Activated CD8-positive, alpha-beta T cell treated with anti-CD3 and anti-CD28 coated beads for 36 hours (primary cell): ENCODE data around the gene TH. TPM values are rescaled to one million over a fixed set of nuclear protein-coding genes. Genes with fewer than 3 reads are reported as not detected.

ENCODE experiments used
- ATAC-seq: fragments of 200-7000 bp; cut with Tn5 transposase; one replicate; pipeline ENCODE4 v1.10.0; 2021; ENCODE audit warnings: mild to moderate bottlenecking, moderate library complexity
- CTCF ChIA-PET: fragments of 350-600 bp; sonication (Branson Sonifier 250); formaldehyde crosslinking; loops from one replicate; lab custom pipeline; 2021; ENCODE audit warnings: antibody characterized with exemption; lab: Charles Lee
- POLR2A ChIA-PET: fragments of 350-600 bp; sonication (Branson Sonifier 250); formaldehyde crosslinking; loops from one replicate; lab custom pipeline; 2021; ENCODE audit warnings: antibody characterized with exemption; lab: Charles Lee
- DNase-seq: peaks from one replicate; pipeline ENCODE4 v3.0.0-alpha.2; 2020
- H3K27ac Mint-ChIP-seq: one replicate; pipeline ENCODE4 v1.8.0; 2021; ENCODE audit warnings: mild to moderate bottlenecking, mixed read lengths
- H3K27me3 Mint-ChIP-seq: one replicate; pipeline ENCODE4 v1.8.0; 2021; ENCODE audit warnings: mixed read lengths
- H3K36me3 Mint-ChIP-seq: one replicate; pipeline ENCODE4 v1.8.0; 2021; ENCODE audit warnings: low read depth, mixed read lengths
- H3K4me1 Mint-ChIP-seq: one replicate; pipeline ENCODE4 v1.8.0; 2021; ENCODE audit warnings: low read depth, mixed read lengths
- H3K4me3 Mint-ChIP-seq: one replicate; pipeline ENCODE4 v1.8.0; 2021; ENCODE audit warnings: mild to moderate bottlenecking, moderate library complexity, mixed read lengths
- H3K9me3 Mint-ChIP-seq: one replicate; pipeline ENCODE4 v1.8.0; 2021; ENCODE audit warnings: mixed read lengths
- CTCF ChIP-seq: fragments of 200-600 bp; IDR thresholded peaks from one replicate; pipeline ENCODE4 v1.8.0; 2022; ENCODE audit warnings: antibody characterized with exemption, mild to moderate bottlenecking
- intact Hi-C: fragments of 100-400 bp; cut with micrococcal nuclease; formaldehyde crosslinking; loops from one replicate; pipeline ENCODE4 v1.10.0; 2022
- total RNA-seq, 2 experiments: library from RNA; stranded (reverse); gene quantifications; one replicate each; pipeline ENCODE4 v1.2.3, GENCODE V29; 2021

The TH gene
- total RNA-seq, 2 experiments from 2014 or later: not detected

GRCh38 chr11:2182692-2183474 lies 11.3 kb upstream of the TH start:
- H3K4me3 Mint-ChIP-seq: no peak overlapping the region
- POLR2A ChIA-PET: no interaction called here
- TF ChIP-seq CTCF: no peak
- CTCF ChIA-PET: no interaction called here
- ATAC-seq (no peak), DNase-seq (no peak)
- H3K27ac Mint-ChIP-seq: no peak overlapping the region
- H3K4me1 Mint-ChIP-seq: no peaks in the 10 kb centered on the region
- intact Hi-C loops: no loop called here
- peaks cover 10% of the 10 kb centered on the region for H3K27me3 Mint-ChIP-seq
- no peaks in the 10 kb centered on the region for H3K9me3 Mint-ChIP-seq
- no peaks in the 10 kb centered on the region for H3K36me3 Mint-ChIP-seq

GRCh38 chr11:2182075-2182474 lies 10.5 kb upstream of the TH start:
- no peak for TF ChIP-seq CTCF
- intact Hi-C loops: no loop called here
- ChIA-PET POLR2A (no interaction called here), CTCF (no interaction called here)
- DNase-seq: no peak
- Mint-ChIP-seq H3K27ac (no peak overlapping the region), H3K27me3 (peaks cover 10% of the 10 kb centered on the region), H3K4me1 (no peaks in the 10 kb centered on the region), H3K36me3 (no peaks in the 10 kb centered on the region), H3K4me3 (no peak overlapping the region), H3K9me3 (no peaks in the 10 kb centered on the region)
- ATAC-seq: no peak

GRCh38 chr11:2180789-2181370 lies 9.3 kb upstream of the TH start:
- no peak overlapping the region for H3K4me3 Mint-ChIP-seq
- POLR2A ChIA-PET: no interaction called here
- peaks cover 5% of the 10 kb centered on the region for H3K27me3 Mint-ChIP-seq
- H3K36me3 Mint-ChIP-seq: no peaks in the 10 kb centered on the region
- intact Hi-C loops: no loop called here
- no peaks in the 10 kb centered on the region for H3K9me3 Mint-ChIP-seq
- DNase-seq: no peak
- H3K27ac Mint-ChIP-seq: no peak overlapping the region
- no peak for TF ChIP-seq CTCF
- H3K4me1 Mint-ChIP-seq: no peaks in the 10 kb centered on the region
- no peak for ATAC-seq
- CTCF ChIA-PET: no interaction called here

GRCh38 chr11:2180347-2180746 lies 8.7 kb upstream of the TH start:
- Mint-ChIP-seq H3K36me3 (no peaks in the 10 kb centered on the region), H3K27me3 (peaks cover 5% of the 10 kb centered on the region), H3K27ac (no peak overlapping the region), H3K4me1 (no peaks in the 10 kb centered on the region), H3K9me3 (no peaks in the 10 kb centered on the region), H3K4me3 (no peak overlapping the region)
- no peak for ATAC-seq
- TF ChIP-seq CTCF: no peak
- DNase-seq: no peak
- ChIA-PET POLR2A (no interaction called here), CTCF (no interaction called here)
- intact Hi-C loops: no loop called here

- intact Hi-C loops: no loop called here
- H3K4me1 Mint-ChIP-seq: no peaks in the 10 kb centered on the region
- TF ChIP-seq CTCF: no peak
Measured at GRCh38 chr11:2179516-2179915, 7.9 kb upstream of the TH start.

More at GRCh38 chr11:2179516-2179915, 7.9 kb upstream of the TH start:
- Mint-ChIP-seq H3K4me3 (no peak overlapping the region), H3K36me3 (no peaks in the 10 kb centered on the region), H3K9me3 (no peaks in the 10 kb centered on the region), H3K27me3 (no peaks in the 10 kb centered on the region), H3K27ac (no peak overlapping the region)
- ATAC-seq: no peak
- POLR2A ChIA-PET: no interaction called here
- CTCF ChIA-PET: no interaction called here
- DNase-seq: no peak
